Measurements from ENCODE around the gene EML2.

The EML2 gene

DNA sequence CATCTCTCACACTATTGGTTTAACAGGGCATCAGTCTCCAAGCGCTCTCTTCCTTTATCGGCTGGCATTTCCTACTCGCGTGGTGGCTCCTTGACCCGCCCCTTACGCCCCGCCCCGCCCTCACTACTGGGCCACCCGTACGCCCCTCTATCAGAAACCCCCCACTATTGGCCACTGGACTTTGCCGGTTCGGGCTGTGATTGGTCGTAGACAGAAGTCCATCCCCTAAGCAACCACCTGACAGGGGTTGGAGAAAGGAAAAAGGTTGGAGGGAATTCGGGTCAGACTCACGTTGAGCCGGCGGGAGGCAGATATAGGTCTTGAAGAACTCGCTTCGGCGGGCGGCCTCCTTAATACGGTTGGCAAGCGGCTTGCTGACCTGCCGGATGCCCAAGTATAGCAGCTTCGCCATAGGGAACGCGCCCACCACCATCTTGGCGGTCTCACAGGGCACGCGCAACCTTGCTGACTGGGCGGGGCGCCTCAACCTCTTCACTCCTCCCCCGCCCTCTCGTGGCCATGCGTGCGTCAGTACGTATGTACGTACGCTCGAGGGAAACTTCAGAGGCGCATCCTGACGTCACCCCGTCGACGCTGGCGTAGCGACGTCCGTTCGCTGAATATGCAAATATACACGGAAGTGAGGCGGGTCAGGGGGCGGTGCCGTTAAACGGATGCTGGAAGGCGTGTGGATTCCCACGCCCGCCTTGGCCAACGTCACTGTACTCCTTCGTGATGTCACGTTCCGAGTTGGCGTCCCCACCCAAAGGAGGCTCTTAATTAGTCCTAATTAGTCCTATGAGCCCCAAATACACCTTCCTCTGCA lies 54.7 kb downstream of the EML2 start, which contains the start of gene OPA3:
TSS of gene OPA3 (minus strand) at position 471 of the 826 bp plus-strand sequence. CDS start at position 433, 38 bp downstream.
- Histone ChIP-seq H3K27ac (ENCODE audit: low read depth, low read length) (peak within 1 kb of the TSS; percentile 66; the same call in 1 of the 2 replicates), H3K36me3 (ENCODE audit: control insufficient read depth, insufficient read depth, low read length) (no peaks in the 10 kb centered on the region)

GRCh38 chr19:45581576-45581975 lies 57.6 kb downstream of the EML2 start:
- H3K27me3 ChIP-seq (ENCODE audit: control insufficient read depth, insufficient read depth, low read length), result no peaks in the 10 kb centered on the region
- H3K4me1 ChIP-seq (ENCODE audit: control insufficient read depth, insufficient read depth, low read length), result peaks cover 14% of the 10 kb centered on the region
- H3K9ac ChIP-seq (ENCODE audit: low read length), result no peak overlapping the region
- no peaks in the 10 kb centered on the region for H3K9me3 ChIP-seq (ENCODE audit: control insufficient read depth, insufficient read depth, low read depth, low read length)
- H3K27ac ChIP-seq (ENCODE audit: low read depth, low read length), result no peak overlapping the region
- H3K4me3 ChIP-seq (ENCODE audit: low read depth, low read length), result no peak overlapping the region
- H3K36me3 ChIP-seq (ENCODE audit: control insufficient read depth, insufficient read depth, low read length), result no peaks in the 10 kb centered on the region

More for the DNA sequence above, 54.7 kb downstream of the EML2 start, which contains the start of gene OPA3:
- Histone ChIP-seq H3K9ac (ENCODE audit: low read length) (peak within 1 kb of the TSS; percentile 88), H3K4me3 (ENCODE audit: low read depth, low read length) (peak within 1 kb of the TSS; percentile 86), H3K27me3 (ENCODE audit: control insufficient read depth, insufficient read depth, low read length) (no peaks in the 10 kb centered on the region), H3K9me3 (ENCODE audit: control insufficient read depth, insufficient read depth, low read depth, low read length) (no peaks in the 10 kb centered on the region), H3K4me1 (ENCODE audit: control insufficient read depth, insufficient read depth, low read length) (no peaks in the 10 kb centered on the region)

GRCh38 chr19:45578861-45579260 lies 60.3 kb downstream of the EML2 start:
- no peak overlapping the region for H3K4me3 ChIP-seq (ENCODE audit: low read depth, low read length)
- H3K27ac ChIP-seq (ENCODE audit: low read depth, low read length), result no peak overlapping the region
- H3K9ac ChIP-seq (ENCODE audit: low read length), result no peak overlapping the region
- H3K4me1 ChIP-seq (ENCODE audit: control insufficient read depth, insufficient read depth, low read length), result peaks cover 16% of the 10 kb centered on the region
- H3K27me3 ChIP-seq (ENCODE audit: control insufficient read depth, insufficient read depth, low read length), result no peaks in the 10 kb centered on the region
- H3K9me3 ChIP-seq (ENCODE audit: control insufficient read depth, insufficient read depth, low read depth, low read length), result no peaks in the 10 kb centered on the region
- no peaks in the 10 kb centered on the region for H3K36me3 ChIP-seq (ENCODE audit: control insufficient read depth, insufficient read depth, low read length)

- Histone ChIP-seq H3K36me3 (ENCODE audit: control insufficient read depth, insufficient read depth, low read length) (no peaks in the 10 kb centered on the region), H3K9me3 (ENCODE audit: control insufficient read depth, insufficient read depth, low read depth, low read length) (no peaks in the 10 kb centered on the region), H3K27me3 (ENCODE audit: control insufficient read depth, insufficient read depth, low read length) (no peaks in the 10 kb centered on the region), H3K27ac (ENCODE audit: low read depth, low read length) (no peak overlapping the region), H3K4me1 (ENCODE audit: control insufficient read depth, insufficient read depth, low read length) (peaks cover 16% of the 10 kb centered on the region), H3K4me3 (ENCODE audit: low read depth, low read length) (0 out of 2 replicates have a peak overlapping the region, but pooled peaks have one; percentile 20), H3K9ac (ENCODE audit: low read length) (no peak overlapping the region)
Observed at GRCh38 chr19:45577111-45577905, 61.9 kb downstream of the EML2 start.

GRCh38 chr19:45576682-45577081 lies 62.5 kb downstream of the EML2 start:
- Histone ChIP-seq H3K27ac (ENCODE audit: low read depth, low read length) (no peak overlapping the region), H3K9me3 (ENCODE audit: control insufficient read depth, insufficient read depth, low read depth, low read length) (no peaks in the 10 kb centered on the region)

DNA sequence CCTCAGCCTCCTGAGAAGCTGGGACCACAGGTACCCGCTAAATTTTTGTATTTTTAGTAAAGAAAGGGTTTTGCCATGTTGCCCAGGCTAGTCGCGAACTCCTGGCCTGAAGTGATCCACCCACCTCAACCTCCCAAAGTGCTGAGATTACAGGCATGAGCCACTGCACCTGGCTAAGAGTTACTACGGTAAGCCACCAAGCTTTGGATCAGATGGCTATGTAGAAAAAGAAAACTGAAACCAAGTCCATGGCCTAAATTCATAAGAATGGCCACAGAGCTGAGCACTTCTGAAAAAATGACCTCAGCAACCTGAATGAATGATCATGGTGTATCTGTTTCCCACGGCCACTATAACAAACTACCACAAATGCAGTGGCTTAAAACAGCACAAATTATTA lies 64.0 kb downstream of the EML2 start:
- no peaks in the 10 kb centered on the region for H3K9me3 ChIP-seq (ENCODE audit: control insufficient read depth, insufficient read depth, low read depth, low read length)
- no peak overlapping the region for H3K27ac ChIP-seq (ENCODE audit: low read depth, low read length)
- H3K4me1 ChIP-seq (ENCODE audit: control insufficient read depth, insufficient read depth, low read length), result peaks cover 16% of the 10 kb centered on the region
- no peak overlapping the region for H3K4me3 ChIP-seq (ENCODE audit: low read depth, low read length)
- no peaks in the 10 kb centered on the region for H3K36me3 ChIP-seq (ENCODE audit: control insufficient read depth, insufficient read depth, low read length)
- H3K9ac ChIP-seq (ENCODE audit: low read length), result no peak overlapping the region
- no peaks in the 10 kb centered on the region for H3K27me3 ChIP-seq (ENCODE audit: control insufficient read depth, insufficient read depth, low read length)

More at GRCh38 chr19:45576682-45577081, 62.5 kb downstream of the EML2 start:
- Histone ChIP-seq H3K4me1 (ENCODE audit: control insufficient read depth, insufficient read depth, low read length) (peaks cover 16% of the 10 kb centered on the region), H3K4me3 (ENCODE audit: low read depth, low read length) (no peak overlapping the region), H3K36me3 (ENCODE audit: control insufficient read depth, insufficient read depth, low read length) (no peaks in the 10 kb centered on the region), H3K9ac (ENCODE audit: low read length) (no peak overlapping the region), H3K27me3 (ENCODE audit: control insufficient read depth, insufficient read depth, low read length) (no peaks in the 10 kb centered on the region)

GRCh38 chr19:45574526-45574925 lies 64.7 kb downstream of the EML2 start:
- Histone ChIP-seq H3K4me3 (ENCODE audit: low read depth, low read length) (no peak overlapping the region), H3K36me3 (ENCODE audit: control insufficient read depth, insufficient read depth, low read length) (no peaks in the 10 kb centered on the region), H3K9ac (ENCODE audit: low read length) (no peak overlapping the region), H3K9me3 (ENCODE audit: control insufficient read depth, insufficient read depth, low read depth, low read length) (no peaks in the 10 kb centered on the region), H3K27me3 (ENCODE audit: control insufficient read depth, insufficient read depth, low read length) (no peaks in the 10 kb centered on the region), H3K27ac (ENCODE audit: low read depth, low read length) (no peak overlapping the region), H3K4me1 (ENCODE audit: control insufficient read depth, insufficient read depth, low read length) (peaks cover 18% of the 10 kb centered on the region)

- no peaks in the 10 kb centered on the region for H3K36me3 ChIP-seq (ENCODE audit: control insufficient read depth, insufficient read depth, low read length)
- H3K4me1 ChIP-seq (ENCODE audit: control insufficient read depth, insufficient read depth, low read length), result peaks cover 9% of the 10 kb centered on the region
- H3K9me3 ChIP-seq (ENCODE audit: control insufficient read depth, insufficient read depth, low read depth, low read length), result no peaks in the 10 kb centered on the region
- no peak overlapping the region for H3K9ac ChIP-seq (ENCODE audit: low read length)
- H3K27ac ChIP-seq (ENCODE audit: low read depth, low read length), result no peak overlapping the region
- no peak overlapping the region for H3K4me3 ChIP-seq (ENCODE audit: low read depth, low read length)
- H3K27me3 ChIP-seq (ENCODE audit: control insufficient read depth, insufficient read depth, low read length), result no peaks in the 10 kb centered on the region
Observed at GRCh38 chr19:45571457-45572220, 67.6 kb downstream of the EML2 start.

DNA sequence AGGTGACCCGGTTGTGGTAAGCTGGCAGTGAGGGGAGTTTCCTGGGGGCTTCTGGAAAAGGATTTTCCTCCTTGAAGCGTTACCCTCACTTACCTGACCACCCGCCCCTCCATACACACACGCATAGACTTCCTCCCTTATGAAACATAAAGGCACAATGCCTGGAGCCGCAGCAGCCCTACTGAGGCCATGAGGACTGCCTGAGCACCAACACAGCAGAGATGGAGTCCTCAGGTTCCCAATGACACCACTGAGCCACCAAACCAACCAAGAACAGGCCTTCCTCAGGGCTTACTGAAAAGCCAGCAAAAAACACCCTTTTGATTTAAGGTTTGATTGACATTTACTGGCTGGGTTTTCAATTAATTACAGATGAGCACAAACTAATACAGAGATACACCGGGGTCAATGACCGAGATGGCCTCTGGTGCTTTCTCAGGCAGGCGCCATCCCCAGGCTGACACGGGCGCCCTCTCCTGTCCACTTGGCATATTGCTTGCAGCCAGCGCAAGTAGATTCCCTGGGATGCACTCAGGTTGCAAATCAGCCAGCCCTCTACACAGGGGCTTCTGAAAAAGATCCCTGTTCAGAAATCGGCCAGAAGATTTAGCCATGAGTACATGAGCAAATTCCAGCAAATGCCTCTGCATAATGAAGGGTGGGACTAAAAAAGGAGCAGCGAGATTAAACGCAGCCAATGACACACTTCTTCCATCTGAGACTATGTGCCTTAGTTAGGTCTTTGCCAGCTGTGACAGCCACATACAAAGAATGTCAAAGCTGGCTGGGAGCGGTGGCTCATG lies 69.4 kb downstream of the EML2 start:
- Histone ChIP-seq H3K27me3 (ENCODE audit: control insufficient read depth, insufficient read depth, low read length) (no peaks in the 10 kb centered on the region), H3K9ac (ENCODE audit: low read length) (no peak overlapping the region), H3K36me3 (ENCODE audit: control insufficient read depth, insufficient read depth, low read length) (no peaks in the 10 kb centered on the region), H3K4me3 (ENCODE audit: low read depth, low read length) (no peak overlapping the region), H3K4me1 (ENCODE audit: control insufficient read depth, insufficient read depth, low read length) (peaks cover 7% of the 10 kb centered on the region; the same call in 1 of the 2 replicates), H3K9me3 (ENCODE audit: control insufficient read depth, insufficient read depth, low read depth, low read length) (no peaks in the 10 kb centered on the region), H3K27ac (ENCODE audit: low read depth, low read length) (no peak overlapping the region)

DNA sequence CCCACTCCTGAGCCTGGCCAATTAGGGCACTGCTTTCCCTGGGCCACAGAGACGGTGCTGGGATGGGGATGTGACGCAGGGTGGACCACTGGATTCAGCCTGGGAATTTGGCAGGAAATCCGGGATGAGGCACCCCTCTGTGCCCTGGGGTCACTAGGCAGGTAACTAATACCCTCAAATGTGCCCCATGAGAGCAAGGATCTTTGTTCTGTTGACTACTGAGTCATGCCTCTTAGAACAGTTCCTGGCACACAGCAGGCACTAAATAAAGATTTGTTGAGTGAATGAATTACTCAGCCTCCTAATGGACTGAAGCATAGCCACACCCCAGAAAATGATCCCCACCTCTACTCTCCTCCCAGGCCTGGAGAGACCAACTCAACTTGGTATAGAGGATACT lies 70.5 kb downstream of the EML2 start:
- no peaks in the 10 kb centered on the region for H3K9me3 ChIP-seq (ENCODE audit: control insufficient read depth, insufficient read depth, low read depth, low read length)
- H3K27me3 ChIP-seq (ENCODE audit: control insufficient read depth, insufficient read depth, low read length), result no peaks in the 10 kb centered on the region
- no peak overlapping the region for H3K4me3 ChIP-seq (ENCODE audit: low read depth, low read length)
- peaks cover 13% of the 10 kb centered on the region for H3K4me1 ChIP-seq (ENCODE audit: control insufficient read depth, insufficient read depth, low read length)
- H3K9ac ChIP-seq (ENCODE audit: low read length), result no peak overlapping the region
- no peak overlapping the region for H3K27ac ChIP-seq (ENCODE audit: low read depth, low read length)
- no peaks in the 10 kb centered on the region for H3K36me3 ChIP-seq (ENCODE audit: control insufficient read depth, insufficient read depth, low read length)

Measured in HUES6 (cell line).